ENCODE results near the gene NELFA.

Gene NELFA

DNA sequence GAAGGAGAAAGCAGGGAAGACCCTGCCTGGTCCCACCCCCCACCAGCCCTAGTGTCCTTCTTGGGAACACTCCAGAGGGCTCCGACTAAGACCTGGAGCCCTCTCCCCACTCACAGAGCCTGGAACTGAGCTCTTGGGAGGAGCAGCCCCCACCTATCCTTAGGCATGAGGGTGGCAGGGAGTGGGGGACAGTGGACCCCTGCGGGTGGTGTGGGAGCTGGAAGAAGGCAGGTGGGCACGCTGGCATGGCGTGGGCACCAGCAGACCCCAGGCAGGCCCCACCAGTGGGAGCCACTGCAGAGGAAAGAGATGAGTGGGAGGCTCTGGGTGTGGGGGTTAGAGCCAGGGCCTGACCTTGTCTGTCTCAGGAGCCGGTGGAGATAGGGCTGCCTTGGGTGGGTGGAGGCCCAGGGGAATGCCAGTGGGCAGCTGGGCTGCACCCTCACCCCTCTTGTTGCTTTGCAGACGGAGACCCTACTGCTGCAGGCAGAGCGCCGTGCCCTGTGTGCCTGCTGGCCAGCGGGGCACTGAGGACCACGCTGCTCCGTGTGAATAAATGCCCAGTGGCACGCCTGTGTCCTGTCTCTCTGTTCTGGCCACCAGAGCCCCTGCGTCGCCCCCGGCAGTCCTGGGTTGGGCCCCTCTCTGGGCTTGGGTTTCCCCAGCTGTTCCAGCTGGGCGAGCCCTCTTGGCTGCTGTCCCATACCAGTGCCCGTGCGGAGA lies 34.8 kb upstream of the NELFA start:
- peaks cover 7% of the 10 kb centered on the region; the same call in 1 of the 2 replicates for H3K9me3 ChIP-seq (ENCODE audit: insufficient read depth, low read length)
- H3K9ac ChIP-seq (ENCODE audit: insufficient read length, low read depth): no peak overlapping the region
- peaks cover 44% of the 10 kb centered on the region for H3K27me3 ChIP-seq (ENCODE audit: insufficient read depth, insufficient read length)
- no peak for TF ChIP-seq ZNF274 (IDR thresholded peaks at IDR 0.05; ENCODE audit: low read depth, low read length)
- no peak for TF ChIP-seq YY1 (IDR thresholded peaks at IDR 0.05; ENCODE audit: insufficient read depth, insufficient read length)
- TF ChIP-seq SUZ12 (IDR thresholded peaks at IDR 0.05; ENCODE audit: extremely low read depth, insufficient read depth, insufficient read length): no peak
- no peak for DNase-seq (ENCODE audit: low read depth, low spot score)
- no peak overlapping the region for H3K4me3 ChIP-seq (ENCODE audit: insufficient read length, low read depth)
- H3K4me1 ChIP-seq (ENCODE audit: insufficient read depth, insufficient read length): peaks cover 3% of the 10 kb centered on the region
- H3K36me3 ChIP-seq (ENCODE audit: insufficient read depth, insufficient read length, low read length): peaks cover 14% of the 10 kb centered on the region

DNA sequence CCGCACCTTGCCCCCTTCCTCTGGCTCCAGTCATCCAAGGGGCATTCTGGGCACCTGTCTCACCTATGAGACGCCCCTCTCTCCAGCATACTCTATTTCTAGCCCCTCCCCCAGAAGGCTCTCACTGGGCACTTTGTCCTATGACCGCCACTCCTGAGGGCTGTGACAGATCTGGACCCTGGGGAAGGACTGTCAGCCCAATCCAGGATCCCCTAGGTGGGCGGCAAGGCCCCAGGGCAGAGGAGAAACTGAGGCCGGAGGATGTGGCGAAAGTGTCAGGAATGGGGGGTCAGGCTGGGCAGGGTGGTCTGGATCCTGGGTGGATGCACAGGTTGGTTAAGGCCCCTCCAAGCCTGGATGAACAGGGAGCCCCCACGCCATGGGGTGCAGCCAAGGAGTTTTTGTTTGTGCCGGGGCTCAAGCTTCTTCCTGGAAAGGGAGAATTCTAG lies 34.2 kb upstream of the NELFA start:
- Histone ChIP-seq H3K9ac (ENCODE audit: insufficient read length, low read depth) (no peak overlapping the region), H3K4me3 (ENCODE audit: insufficient read length, low read depth) (no peak overlapping the region), H3K27me3 (ENCODE audit: insufficient read depth, insufficient read length) (peaks cover 46% of the 10 kb centered on the region), H3K9me3 (ENCODE audit: insufficient read depth, low read length) (peaks cover 7% of the 10 kb centered on the region; the same call in 1 of the 2 replicates), H3K4me1 (ENCODE audit: insufficient read depth, insufficient read length) (peaks cover 3% of the 10 kb centered on the region), H3K36me3 (ENCODE audit: insufficient read depth, insufficient read length, low read length) (peaks cover 14% of the 10 kb centered on the region)
- TF ChIP-seq YY1 (IDR thresholded peaks at IDR 0.05; ENCODE audit: insufficient read depth, insufficient read length) (no peak), ZNF274 (IDR thresholded peaks at IDR 0.05; ENCODE audit: low read depth, low read length) (no peak), SUZ12 (IDR thresholded peaks at IDR 0.05; ENCODE audit: extremely low read depth, insufficient read depth, insufficient read length) (no peak)
- no peak for DNase-seq (ENCODE audit: low read depth, low spot score)

DNA sequence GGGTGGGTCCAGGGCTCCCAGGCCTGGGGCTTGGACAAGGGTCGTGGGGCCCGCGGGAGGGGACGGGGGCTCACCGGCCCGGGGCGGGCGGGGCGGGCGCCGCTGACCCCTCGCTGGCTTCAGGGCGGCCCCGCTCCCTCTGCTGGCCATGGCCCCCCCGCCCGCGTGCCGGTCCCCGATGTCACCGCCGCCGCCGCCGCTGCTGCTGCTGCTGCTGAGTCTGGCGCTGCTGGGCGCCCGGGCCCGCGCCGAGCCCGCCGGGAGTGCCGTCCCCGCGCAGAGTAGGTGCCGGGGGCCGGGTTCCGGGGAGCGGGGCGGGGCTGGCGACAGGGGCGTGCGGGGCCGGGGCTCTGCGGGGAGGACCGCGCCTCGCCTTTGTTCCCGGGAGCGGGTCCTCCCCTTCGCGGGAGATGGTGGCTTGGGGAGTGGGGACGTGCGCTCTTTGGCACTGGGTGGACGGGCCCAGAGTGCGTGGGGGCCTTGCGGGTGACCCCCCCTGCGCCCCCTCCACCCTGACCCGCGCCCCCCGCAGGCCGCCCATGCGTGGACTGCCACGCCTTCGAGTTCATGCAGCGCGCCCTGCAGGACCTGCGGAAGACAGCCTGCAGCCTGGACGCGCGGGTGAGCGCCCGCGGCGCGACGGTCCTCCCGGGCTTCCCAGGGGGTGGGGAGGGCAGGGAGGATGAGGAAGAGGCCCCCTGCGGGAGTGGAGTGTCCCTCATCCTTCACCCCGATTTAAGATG lies 33.6 kb upstream of the NELFA start:
- H3K27me3 ChIP-seq (ENCODE audit: insufficient read depth, insufficient read length): peaks cover 46% of the 10 kb centered on the region
- H3K4me1 ChIP-seq (ENCODE audit: insufficient read depth, insufficient read length): peaks cover 3% of the 10 kb centered on the region
- peak overlapping the region; percentile 60 for H3K4me3 ChIP-seq (ENCODE audit: insufficient read length, low read depth)
- H3K36me3 ChIP-seq (ENCODE audit: insufficient read depth, insufficient read length, low read length): peaks cover 14% of the 10 kb centered on the region
- DNase-seq (ENCODE audit: low read depth, low spot score): no peak
- peaks cover 7% of the 10 kb centered on the region; the same call in 1 of the 2 replicates for H3K9me3 ChIP-seq (ENCODE audit: insufficient read depth, low read length)
- peak overlapping the region; percentile 84 for H3K9ac ChIP-seq (ENCODE audit: insufficient read length, low read depth)
- TF ChIP-seq ZNF274 (IDR thresholded peaks at IDR 0.05; ENCODE audit: low read depth, low read length) (no peak), YY1 (IDR thresholded peaks at IDR 0.05; ENCODE audit: insufficient read depth, insufficient read length) (no peak), SUZ12 (IDR thresholded peaks at IDR 0.05; ENCODE audit: extremely low read depth, insufficient read depth, insufficient read length) (no peak)

DNA sequence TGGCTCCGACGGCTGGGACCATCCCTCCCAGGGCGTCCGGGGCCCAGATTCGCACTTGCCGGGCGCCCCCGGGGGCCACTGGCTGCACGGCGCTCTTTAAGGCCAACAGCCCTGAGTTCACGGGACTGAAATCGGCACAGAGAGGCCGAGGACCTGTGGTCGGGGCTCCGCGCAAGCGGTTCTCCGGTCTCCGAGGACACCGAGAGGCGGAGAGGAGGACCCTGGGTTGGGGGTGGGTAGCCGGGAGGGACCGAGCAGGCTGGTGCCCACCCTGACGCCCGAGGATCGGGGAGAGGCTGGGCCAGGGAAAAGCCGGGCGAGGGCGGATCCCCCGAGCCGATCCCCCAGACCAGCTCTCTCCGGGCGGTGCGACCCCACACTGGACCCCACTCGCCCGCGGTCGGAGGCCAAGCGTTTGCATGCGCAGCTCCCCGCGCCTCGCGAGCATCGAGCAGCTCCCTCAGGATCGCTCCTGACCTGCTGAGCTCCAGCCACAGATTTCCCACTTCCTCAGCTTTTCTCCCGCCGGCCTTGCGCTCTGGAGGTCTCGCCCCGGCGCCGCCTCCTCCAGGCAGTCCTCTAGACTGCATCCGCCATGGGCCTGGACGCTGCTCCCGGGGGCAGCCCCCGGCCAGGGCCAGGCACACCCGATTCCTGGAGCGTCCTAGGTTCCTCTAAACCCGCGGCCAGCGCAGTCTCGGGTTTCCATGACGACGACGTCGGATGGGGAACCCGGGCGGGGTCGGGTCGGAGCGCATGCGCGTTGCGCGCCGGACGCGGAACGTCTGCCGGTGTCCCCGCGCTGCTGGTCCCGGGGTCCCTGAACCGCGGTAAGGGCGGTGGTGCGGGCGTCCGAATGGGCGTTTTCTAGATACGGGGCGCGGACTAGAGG lies 32.7 kb upstream of the NELFA start:
- peak; percentile 83 for DNase-seq (ENCODE audit: low read depth, low spot score)
- H3K9me3 ChIP-seq (ENCODE audit: insufficient read depth, low read length): peaks cover 7% of the 10 kb centered on the region; the same call in 1 of the 2 replicates
- H3K9ac ChIP-seq (ENCODE audit: insufficient read length, low read depth): peak overlapping the region; percentile 84
- peaks cover 3% of the 10 kb centered on the region for H3K4me1 ChIP-seq (ENCODE audit: insufficient read depth, insufficient read length)
- peak overlapping the region; percentile 60 for H3K4me3 ChIP-seq (ENCODE audit: insufficient read length, low read depth)
- H3K36me3 ChIP-seq (ENCODE audit: insufficient read depth, insufficient read length, low read length): peaks cover 14% of the 10 kb centered on the region
- H3K27me3 ChIP-seq (ENCODE audit: insufficient read depth, insufficient read length): peaks cover 48% of the 10 kb centered on the region
- no peak for TF ChIP-seq SUZ12 (IDR thresholded peaks at IDR 0.05; ENCODE audit: extremely low read depth, insufficient read depth, insufficient read length)
- no peak for TF ChIP-seq ZNF274 (IDR thresholded peaks at IDR 0.05; ENCODE audit: low read depth, low read length)
- TF ChIP-seq YY1 (IDR thresholded peaks at IDR 0.05; ENCODE audit: insufficient read depth, insufficient read length): no peak

DNA sequence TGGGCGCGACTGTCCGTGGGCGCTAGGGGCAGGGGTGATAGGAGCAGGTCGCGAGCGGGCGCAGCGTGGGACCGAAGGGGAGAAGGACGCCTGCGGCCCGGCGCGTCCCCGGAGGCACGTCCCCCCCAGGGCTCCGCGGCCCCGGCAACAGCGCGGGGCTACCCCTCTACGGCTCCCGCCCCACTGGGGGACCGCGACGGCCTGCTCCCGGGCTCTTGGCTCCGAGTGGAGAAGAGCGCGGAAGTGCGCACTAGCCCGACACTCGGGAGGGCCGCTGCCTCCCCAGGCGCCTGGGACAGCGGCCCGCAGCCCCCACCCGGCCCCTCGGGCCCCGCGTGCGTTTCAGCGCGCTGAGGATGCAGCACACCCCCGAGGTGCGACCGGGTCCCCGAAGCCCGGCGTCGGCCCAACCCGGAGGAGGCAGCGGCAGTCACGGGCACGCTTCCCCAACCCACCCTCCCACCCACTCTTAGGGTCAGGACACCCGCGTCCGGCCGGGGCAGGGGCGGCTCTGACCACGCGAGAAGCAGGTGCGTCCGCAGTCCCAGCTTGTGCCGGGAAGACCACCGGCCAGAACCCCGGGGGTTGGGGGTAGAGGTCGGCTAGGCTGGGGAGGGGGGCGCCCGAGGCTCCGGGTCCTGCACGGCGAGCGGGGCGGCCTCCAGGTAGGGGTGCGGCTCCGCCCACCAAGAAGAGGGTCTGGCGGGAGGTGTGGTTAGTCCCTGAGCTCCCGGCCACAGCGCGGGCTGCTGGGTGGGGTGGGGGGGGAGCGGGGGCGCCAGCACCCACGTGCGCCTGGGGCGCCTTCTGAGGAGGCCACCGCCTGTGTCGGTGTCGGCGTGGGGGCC lies 31.8 kb upstream of the NELFA start:
- Histone ChIP-seq H3K4me3 (ENCODE audit: insufficient read length, low read depth) (peak overlapping the region; percentile 60), H3K36me3 (ENCODE audit: insufficient read depth, insufficient read length, low read length) (peaks cover 14% of the 10 kb centered on the region), H3K9ac (ENCODE audit: insufficient read length, low read depth) (peak overlapping the region; percentile 84), H3K9me3 (ENCODE audit: insufficient read depth, low read length) (peaks cover 7% of the 10 kb centered on the region; the same call in 1 of the 2 replicates), H3K27me3 (ENCODE audit: insufficient read depth, insufficient read length) (peaks cover 48% of the 10 kb centered on the region), H3K4me1 (ENCODE audit: insufficient read depth, insufficient read length) (peaks cover 3% of the 10 kb centered on the region)
- no peak for DNase-seq (ENCODE audit: low read depth, low spot score)
- TF ChIP-seq YY1 (IDR thresholded peaks at IDR 0.05; ENCODE audit: insufficient read depth, insufficient read length): no peak
- no peak for TF ChIP-seq SUZ12 (IDR thresholded peaks at IDR 0.05; ENCODE audit: extremely low read depth, insufficient read depth, insufficient read length)
- TF ChIP-seq ZNF274 (IDR thresholded peaks at IDR 0.05; ENCODE audit: low read depth, low read length): no peak

DNA sequence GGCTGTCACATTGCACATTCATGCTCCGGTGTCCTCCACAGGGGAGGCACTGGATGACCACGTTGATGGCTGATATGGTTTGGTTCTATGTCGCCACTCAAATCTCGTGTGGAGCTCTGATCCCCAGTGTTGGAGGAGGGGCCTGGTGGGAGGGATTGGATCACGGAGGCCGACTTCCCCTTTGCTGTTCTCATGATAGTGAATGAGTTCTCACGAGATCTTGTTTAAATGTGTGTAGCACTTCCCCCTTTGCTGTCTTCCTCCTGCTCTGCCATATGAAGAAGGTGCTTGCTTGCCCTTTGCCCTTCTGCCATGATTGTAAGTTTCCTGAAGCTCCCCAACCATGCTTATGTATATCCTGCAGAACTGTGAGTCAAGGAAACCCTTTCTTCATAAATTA lies 28.1 kb upstream of the NELFA start:
- Histone ChIP-seq H3K4me3 (ENCODE audit: insufficient read length, low read depth) (no peak overlapping the region), H3K36me3 (ENCODE audit: insufficient read depth, insufficient read length, low read length) (no peaks in the 10 kb centered on the region), H3K9me3 (ENCODE audit: insufficient read depth, low read length) (no peaks in the 10 kb centered on the region), H3K9ac (ENCODE audit: insufficient read length, low read depth) (no peak overlapping the region), H3K4me1 (ENCODE audit: insufficient read depth, insufficient read length) (no peaks in the 10 kb centered on the region), H3K27me3 (ENCODE audit: insufficient read depth, insufficient read length) (peaks cover 36% of the 10 kb centered on the region)
- TF ChIP-seq SUZ12 (IDR thresholded peaks at IDR 0.05; ENCODE audit: extremely low read depth, insufficient read depth, insufficient read length) (no peak), ZNF274 (IDR thresholded peaks at IDR 0.05; ENCODE audit: low read depth, low read length) (no peak), YY1 (IDR thresholded peaks at IDR 0.05; ENCODE audit: insufficient read depth, insufficient read length) (no peak)
- no peak for DNase-seq (ENCODE audit: low read depth, low spot score)
